Upper lobe of left lung (tissue), 4 donors: ENCODE measurements around the gene FMNL2.

Source experiments
- CTCF ChIP-seq, 6 experiments: fragments of 450-650 bp in 4 of 6; fragments of 200-600 bp in 2 of 6; sonication (generic) in 2 of 6; IDR thresholded peaks; one replicate each; pipeline ENCODE4 v1.5.1; 2016 to 2019; ENCODE audit warnings: antibody characterized with exemption in 6 of 6
- POLR2A ChIP-seq, 4 donors: fragments of 450-650 bp; IDR thresholded peaks; one replicate each; pipeline ENCODE4 v1.5.1; 2016 to 2017; ENCODE audit warnings: antibody characterized with exemption in 4 of 4, mild to moderate bottlenecking in 2 of 4
- POLR2AphosphoS5 ChIP-seq, 2 donors: sonication (generic); formaldehyde crosslinking; IDR thresholded peaks; one replicate each; pipeline ENCODE4 v1.5.1; 2017; ENCODE audit warnings: antibody characterized with exemption in 2 of 2

GRCh38 chr2:152542337-152542994 is 207.5 kb downstream of the FMNL2 start:
- TF ChIP-seq CTCF (IDR thresholded peaks at IDR 0.05) (no peak), POLR2A (IDR thresholded peaks at IDR 0.05) (no peak), POLR2AphosphoS5 (IDR thresholded peaks at IDR 0.05) (no peak)
